ENCODE data around the gene IL1R2. TPM values are rescaled to one million over a fixed set of nuclear protein-coding genes. Genes with fewer than 3 reads are reported as not detected.

The IL1R2 gene
- total and polyA plus RNA-seq, 2 of the 13 experiments (the other 11 are each of a cell fraction or from before 2014, with no cell fraction given): 3.6 to 7.3 TPM

DNA sequence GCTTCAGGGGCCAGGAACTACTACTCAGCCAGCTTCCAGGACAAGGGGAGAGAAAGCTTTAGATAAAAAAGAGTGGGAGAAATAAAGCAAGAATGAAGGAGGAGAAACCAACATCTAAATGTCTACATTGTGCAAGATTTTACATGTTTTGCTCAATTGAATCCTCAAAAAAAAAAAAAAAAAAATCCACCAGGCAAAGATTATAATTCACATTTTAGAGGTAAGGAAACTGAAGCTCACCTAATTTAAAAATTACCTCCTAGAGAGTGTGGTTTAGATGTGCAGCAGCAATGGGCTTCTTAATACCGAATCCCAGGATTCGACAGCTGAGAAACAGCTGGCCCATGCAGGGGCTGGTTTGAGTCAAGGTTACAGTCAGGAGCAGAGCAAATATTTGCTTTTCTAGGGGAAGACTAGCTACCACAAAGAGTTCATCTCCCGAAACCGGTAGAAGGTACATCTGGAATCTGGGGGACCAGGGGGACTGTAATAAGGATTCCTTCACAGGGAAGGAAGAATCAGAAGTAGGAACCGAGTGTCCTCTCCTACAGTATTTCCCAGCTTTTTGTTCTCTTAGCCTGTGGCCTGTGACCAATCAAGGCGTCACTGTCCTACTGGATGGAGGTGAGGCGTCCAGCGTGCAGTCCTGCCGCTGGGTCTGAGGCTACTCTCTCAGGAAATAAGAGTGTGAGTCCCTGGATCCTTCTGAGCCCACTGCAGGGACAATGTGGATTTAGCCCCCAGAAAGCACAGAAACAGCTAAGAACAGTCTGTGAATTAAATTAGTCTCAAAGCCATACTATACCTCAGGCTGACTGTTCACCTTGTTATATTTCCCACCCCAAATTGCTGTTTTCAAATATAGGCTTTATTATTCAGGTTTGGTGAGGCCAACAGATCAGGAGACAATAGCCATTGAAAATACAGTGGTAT is 42.3 kb downstream of the IL1R2 start (continued):
- TF ChIP-seq GMEB1 (CRISPR knock-in tag; IDR thresholded peaks at IDR 0.05; ENCODE audit: borderline replicate concordance) (no peak), ZSCAN9 (CRISPR knock-in tag; IDR thresholded peaks at IDR 0.05; ENCODE audit: borderline replicate concordance) (peak; percentile 88), CREBL2 (CRISPR knock-in tag; IDR thresholded peaks at IDR 0.05; ENCODE audit: borderline replicate concordance) (no peak), ZBTB37 (CRISPR knock-in tag; IDR thresholded peaks at IDR 0.05) (no peak), NR0B2 (CRISPR knock-in tag; IDR thresholded peaks at IDR 0.05) (no peak), ZNF34 (CRISPR knock-in tag; IDR thresholded peaks at IDR 0.05; ENCODE audit: borderline replicate concordance) (no peak), ATF5 (CRISPR knock-in tag; IDR thresholded peaks at IDR 0.05; ENCODE audit: low read depth) (no peak), CEBPZ (IDR thresholded peaks at IDR 0.05; ENCODE audit: low read length) (no peak), FOXJ3 (CRISPR knock-in tag; IDR thresholded peaks at IDR 0.05; ENCODE audit: borderline replicate concordance) (peak; percentile 86; the same call in 1 of the 2 replicates), ZNF331 (CRISPR knock-in tag; IDR thresholded peaks at IDR 0.05) (peak; percentile 82), EEA1 (CRISPR knock-in tag; IDR thresholded peaks at IDR 0.05; ENCODE audit: borderline replicate concordance) (0 out of 2 replicates have a peak, but pooled peaks have one; percentile 11), DPF2 (CRISPR knock-in tag; IDR thresholded peaks at IDR 0.05; ENCODE audit: borderline replicate concordance, low read depth) (peak; percentile 35; the same call in 1 of the 2 replicates), GZF1 (CRISPR knock-in tag; IDR thresholded peaks at IDR 0.05) (peak; percentile 33; the same call in 1 of the 2 replicates), NFIC (IDR thresholded peaks at IDR 0.05; ENCODE audit: low read length) (peak; percentile 72; the same call in 1 of the 2 replicates), TP53 (CRISPR knock-in tag; conservative IDR thresholded peaks at IDR 0.05) (no peak), KLF11 (CRISPR knock-in tag; IDR thresholded peaks at IDR 0.05) (peak; percentile 64), BRCA1 (CRISPR knock-in tag; IDR thresholded peaks at IDR 0.05) (0 out of 2 replicates have a peak, but pooled peaks have one; percentile 15), CEBPB (IDR thresholded peaks at IDR 0.05; ENCODE audit: borderline replicate concordance, low read depth, low read length) (peak; percentile 80; the same call in 1 of the 2 replicates), ZFX (CRISPR knock-in tag; IDR thresholded peaks at IDR 0.05; ENCODE audit: low read depth) (no peak; the same call in none of the 2 replicates), KLF6 (CRISPR knock-in tag; IDR thresholded peaks at IDR 0.05) (no peak; the same call in 1 of the 2 replicates)
